ENCODE data around the gene FZD1. TPM values are rescaled to one million over a fixed set of nuclear protein-coding genes. Genes with fewer than 3 reads are reported as not detected.

Gene FZD1
- total RNA-seq (2022; extraction: Qiagen RNA extraction): 2.1 to 2.9 TPM (median 2.6 TPM) in 5 replicates

DNA sequence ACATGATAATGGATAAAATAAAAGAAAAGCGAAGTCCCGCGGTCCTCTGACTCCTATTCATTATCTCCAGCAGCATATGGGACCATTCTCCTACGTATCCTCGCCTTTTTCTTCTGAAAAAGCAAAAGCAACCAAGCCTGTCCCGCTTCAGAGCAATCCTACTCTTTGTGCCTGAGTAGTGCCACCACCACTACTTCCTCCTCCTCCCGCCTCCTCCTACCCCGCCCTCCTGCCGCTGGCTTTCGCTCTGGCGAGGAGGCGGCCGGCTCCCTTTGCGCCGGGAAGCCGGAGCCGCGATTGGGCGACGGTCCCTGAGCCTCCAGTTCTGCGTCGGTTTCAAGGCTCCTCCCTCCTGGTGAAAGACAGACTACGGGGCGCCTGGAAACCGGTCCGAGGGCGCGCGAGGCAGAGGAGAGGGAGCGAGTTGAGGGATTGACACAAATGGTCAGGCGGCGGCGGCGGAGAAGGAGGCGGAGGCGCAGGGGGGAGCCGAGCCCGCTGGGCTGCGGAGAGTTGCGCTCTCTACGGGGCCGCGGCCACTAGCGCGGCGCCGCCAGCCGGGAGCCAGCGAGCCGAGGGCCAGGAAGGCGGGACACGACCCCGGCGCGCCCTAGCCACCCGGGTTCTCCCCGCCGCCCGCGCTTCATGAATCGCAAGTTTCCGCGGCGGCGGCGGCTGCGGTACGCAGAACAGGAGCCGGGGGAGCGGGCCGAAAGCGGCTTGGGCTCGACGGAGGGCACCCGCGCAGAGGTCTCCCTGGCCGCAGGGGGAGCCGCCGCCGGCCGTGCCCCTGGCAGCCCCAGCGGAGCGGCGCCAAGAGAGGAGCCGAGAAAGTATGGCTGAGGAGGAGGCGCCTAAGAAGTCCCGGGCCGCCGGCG, at the start of gene FZD1:
Gene FZD1 (plus strand): TSS at position 388 of the 878 bp plus-strand sequence. CDS start 448 bp downstream, at position 836.

Measured in A549 treated with CORT108297 at 1 μM for 4 hours (cell line).